Endodermal cell (in vitro differentiated cells): ENCODE measurements around the gene NFIA. TPM values are rescaled to one million over a fixed set of nuclear protein-coding genes. Genes with fewer than 3 reads are reported as not detected.

Experiments used
- DNase-seq: peaks from one replicate; pipeline ENCODE4 v3.0.0-alpha.2; 2017
- H3K27ac ChIP-seq: 2 replicates; pipeline ENCODE4 v1.5.1; 2013; ENCODE audit warnings: mild to moderate bottlenecking, low read depth, low read length, moderate library complexity
- H3K27me3 ChIP-seq: 2 replicates; pipeline ENCODE4 v1.6.1; 2013; ENCODE audit warnings: mild to moderate bottlenecking, low read length, moderate library complexity; ENCODE audit not compliant: insufficient read depth, control insufficient read depth, poor library complexity, severe bottlenecking
- H3K36me3 ChIP-seq: 2 replicates; pipeline ENCODE4 v1.7.0; 2013; ENCODE audit warnings: mild to moderate bottlenecking, low read length, moderate library complexity; ENCODE audit not compliant: control insufficient read depth, insufficient read depth
- H3K4me1 ChIP-seq: one replicate; pipeline ENCODE4 v1.7.0; 2013; ENCODE audit warnings: low read length; ENCODE audit not compliant: control insufficient read depth, insufficient read depth
- H3K4me3 ChIP-seq: 2 replicates; pipeline ENCODE4 v1.5.1; 2013; ENCODE audit warnings: mild to moderate bottlenecking, low read length, moderate library complexity
- H3K9ac ChIP-seq: 2 replicates; pipeline ENCODE4 v1.6.1; 2013; ENCODE audit warnings: mild to moderate bottlenecking, low read length, moderate library complexity; ENCODE audit not compliant: poor library complexity, severe bottlenecking; ENCODE audit errors: extremely low read depth
- H3K9me3 ChIP-seq: 2 replicates; pipeline ENCODE4 v1.6.1; 2013; ENCODE audit warnings: mild to moderate bottlenecking, low read length, moderate library complexity; ENCODE audit not compliant: control insufficient read depth
- H3K27ac Mint-ChIP-seq: 2 replicates; pipeline ENCODE4 v1.8.0; 2020; ENCODE audit warnings: mixed read lengths
- H3K27me3 Mint-ChIP-seq: 2 replicates; pipeline ENCODE4 v1.8.0; 2021; ENCODE audit warnings: mild to moderate bottlenecking, mixed read lengths; ENCODE audit not compliant: insufficient read depth
- H3K36me3 Mint-ChIP-seq: 2 replicates; pipeline ENCODE4 v1.8.0; 2020; ENCODE audit warnings: low read depth, mixed read lengths
- H3K4me1 Mint-ChIP-seq: 2 replicates; pipeline ENCODE4 v1.8.0; 2020; ENCODE audit warnings: mixed read lengths
- H3K4me3 Mint-ChIP-seq: 2 replicates; pipeline ENCODE4 v1.8.0; 2020; ENCODE audit warnings: mild to moderate bottlenecking, moderate library complexity, mixed read lengths
- H3K9me3 Mint-ChIP-seq: 2 replicates; pipeline ENCODE4 v1.8.0; 2020; ENCODE audit warnings: mild to moderate bottlenecking, mixed read lengths
- CTCF ChIP-seq: fragments of 200-600 bp; sonication (generic); conservative IDR thresholded peaks from 2 replicates; pipeline ENCODE4 v1.5.0; 2021; ENCODE audit warnings: antibody characterized with exemption, mild to moderate bottlenecking
- WGBS, 2 experiments: methylation state at CpG; one replicate each; pipeline versions ENCODE4 v1.1.5 to v1.1.7; 2013; ENCODE audit warnings: missing lambda C conversion rate in 2 of 2, mixed read lengths in 1 of 2; ENCODE audit not compliant: insufficient coverage in 1 of 2, insufficient read length in 1 of 2; 5-methylcytosine and 5-hydroxymethylcytosine counted together
- total RNA-seq, 2 donors: library from RNA; stranded (reverse); fragmentation: NEBNext Ultra II Directional in 1 of 2; extraction: Animal tissue kit (Norgen Biotek cat#: 25700) in 1 of 2; gene quantifications; 2 replicates in 1 of 2; 3 replicates in 1 of 2; pipeline ENCODE4 v1.2.1, GENCODE V29; 2021

The NFIA gene
- total RNA-seq, 2 donors from 2014 or later: 2.3 to 3.8 TPM

- no peaks in the 10 kb centered on the region for H3K27me3 ChIP-seq
- H3K9me3 Mint-ChIP-seq: peaks cover 16% of the 10 kb centered on the region
- no peaks in the 10 kb centered on the region for H3K9me3 ChIP-seq
- no peaks in the 10 kb centered on the region for H3K4me1 ChIP-seq
- no peak overlapping the region for H3K27ac Mint-ChIP-seq
- 94% methylated on average over 2 of the region's 2 CpGs for WGBS, 2 experiments
- no peaks in the 10 kb centered on the region for H3K4me1 Mint-ChIP-seq
- no peak overlapping the region for H3K4me3 ChIP-seq
- no peak overlapping the region for H3K4me3 Mint-ChIP-seq
- H3K36me3 ChIP-seq: no peaks in the 10 kb centered on the region
- DNase-seq: no peak
- H3K36me3 Mint-ChIP-seq: peaks cover 3% of the 10 kb centered on the region
- H3K27me3 Mint-ChIP-seq: no peaks in the 10 kb centered on the region
- H3K27ac ChIP-seq: no peak overlapping the region
- TF ChIP-seq CTCF: no peak
- H3K9ac ChIP-seq: no peak overlapping the region
These were observed 262.3 kb downstream of the NFIA start for GRCh38 chr1:61344696-61345095.

- no peak overlapping the region for H3K4me3 ChIP-seq
- no peaks in the 10 kb centered on the region for H3K27me3 Mint-ChIP-seq
- H3K36me3 Mint-ChIP-seq: peaks cover 3% of the 10 kb centered on the region
- H3K4me1 ChIP-seq: no peaks in the 10 kb centered on the region
- H3K9me3 Mint-ChIP-seq: peaks cover 16% of the 10 kb centered on the region
- no peaks in the 10 kb centered on the region for H3K36me3 ChIP-seq
- DNase-seq: no peak
- peaks cover 5% of the 10 kb centered on the region for H3K4me1 Mint-ChIP-seq
- H3K9ac ChIP-seq: no peak overlapping the region
- no peak overlapping the region for H3K4me3 Mint-ChIP-seq
- H3K9me3 ChIP-seq: no peaks in the 10 kb centered on the region
- no peaks in the 10 kb centered on the region for H3K27me3 ChIP-seq
- H3K27ac Mint-ChIP-seq: no peak overlapping the region
- TF ChIP-seq CTCF: no peak
- WGBS, 2 experiments: 100% methylated on average over 1 to 3 of the region's 3 CpGs
- H3K27ac ChIP-seq: no peak overlapping the region
These were observed 265.8 kb downstream of the NFIA start for GRCh38 chr1:61348025-61348665.

- H3K27ac Mint-ChIP-seq: no peak overlapping the region
- no peaks in the 10 kb centered on the region for H3K27me3 ChIP-seq
- no peak overlapping the region for H3K27ac ChIP-seq
- no peaks in the 10 kb centered on the region for H3K27me3 Mint-ChIP-seq
- DNase-seq: no peak
- H3K4me3 Mint-ChIP-seq: no peak overlapping the region
- no peaks in the 10 kb centered on the region for H3K36me3 ChIP-seq
- H3K4me1 Mint-ChIP-seq: peaks cover 6% of the 10 kb centered on the region
- no peaks in the 10 kb centered on the region for H3K4me1 ChIP-seq
- H3K9ac ChIP-seq: no peak overlapping the region
- no peak overlapping the region for H3K4me3 ChIP-seq
- no peaks in the 10 kb centered on the region for H3K9me3 Mint-ChIP-seq
- WGBS, 2 experiments: 43 to 59% methylated on average over 2 to 3 of the region's 3 CpGs
- no peak for TF ChIP-seq CTCF
- no peaks in the 10 kb centered on the region for H3K9me3 ChIP-seq
- no peaks in the 10 kb centered on the region for H3K36me3 Mint-ChIP-seq
These were observed 270.6 kb downstream of the NFIA start for GRCh38 chr1:61352845-61353435.
